ENCODE measurements around the gene DNAH1.
"Not testable (repeated sequence)": the region's sequence is repeated elsewhere in the genome, so short reads cannot be mapped to it uniquely, and the experiment has no call there.

Gene DNAH1

GRCh38 chr3:52315977-52316764 is at the start of gene DNAH1:
Gene DNAH1 (plus strand): TSS chr3:52316319. CDS start chr3:52322443, 6,124 bp downstream.
- no peak for DNase-seq

GRCh38 chr3:52268036-52268435 is 48.1 kb upstream of the DNAH1 start:
- DNase-seq = no peak

GRCh38 chr3:52269776-52270175 is 46.3 kb upstream of the DNAH1 start:
- DNase-seq = no peak

- DNase-seq = no peak
These were observed 45.8 kb upstream of the DNAH1 start for GRCh38 chr3:52270252-52270754.

GRCh38 chr3:52272172-52272571 is 43.9 kb upstream of the DNAH1 start:
- DNase-seq = not testable (repeated sequence)

DNA sequence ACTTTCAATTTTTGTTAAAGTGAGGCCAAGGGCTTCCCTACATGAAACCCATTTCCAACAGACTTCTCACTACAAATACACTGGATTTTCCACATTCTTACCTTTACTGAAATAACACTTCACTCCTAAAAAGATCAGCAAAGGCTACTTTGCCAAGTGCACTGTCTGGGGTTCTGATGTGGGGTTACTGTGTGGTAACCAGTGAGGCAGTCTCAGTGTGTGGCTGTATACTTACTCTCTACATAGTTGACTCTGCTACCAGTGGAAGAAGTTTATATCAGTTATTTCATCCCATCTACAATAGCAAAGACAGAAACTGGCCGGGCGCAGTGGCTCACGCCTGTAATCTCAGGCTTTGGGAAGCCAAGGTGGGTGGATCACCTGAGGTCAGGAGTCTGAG is 43.3 kb upstream of the DNAH1 start:
- no peak for DNase-seq

DNA sequence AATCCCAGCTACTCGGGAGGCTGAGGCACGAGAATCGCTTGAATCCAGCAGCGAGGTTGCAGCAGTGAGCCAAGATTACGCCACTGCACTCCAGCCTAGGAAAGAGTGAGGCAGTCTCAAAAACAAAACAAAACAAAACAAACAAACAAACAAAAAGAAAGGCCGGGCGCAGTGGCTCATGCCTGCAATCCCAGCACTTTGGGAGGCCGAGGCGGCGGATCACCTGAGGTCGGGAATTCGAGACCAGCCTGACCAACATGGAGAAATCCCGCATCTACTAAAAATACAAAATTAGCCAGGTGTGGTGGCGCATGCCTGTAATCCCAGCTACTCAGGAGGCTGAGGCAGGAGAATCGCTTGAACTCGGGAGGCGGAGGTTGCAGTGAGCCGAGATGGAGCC is 41.3 kb upstream of the DNAH1 start:
- not testable (repeated sequence) for DNase-seq

DNA sequence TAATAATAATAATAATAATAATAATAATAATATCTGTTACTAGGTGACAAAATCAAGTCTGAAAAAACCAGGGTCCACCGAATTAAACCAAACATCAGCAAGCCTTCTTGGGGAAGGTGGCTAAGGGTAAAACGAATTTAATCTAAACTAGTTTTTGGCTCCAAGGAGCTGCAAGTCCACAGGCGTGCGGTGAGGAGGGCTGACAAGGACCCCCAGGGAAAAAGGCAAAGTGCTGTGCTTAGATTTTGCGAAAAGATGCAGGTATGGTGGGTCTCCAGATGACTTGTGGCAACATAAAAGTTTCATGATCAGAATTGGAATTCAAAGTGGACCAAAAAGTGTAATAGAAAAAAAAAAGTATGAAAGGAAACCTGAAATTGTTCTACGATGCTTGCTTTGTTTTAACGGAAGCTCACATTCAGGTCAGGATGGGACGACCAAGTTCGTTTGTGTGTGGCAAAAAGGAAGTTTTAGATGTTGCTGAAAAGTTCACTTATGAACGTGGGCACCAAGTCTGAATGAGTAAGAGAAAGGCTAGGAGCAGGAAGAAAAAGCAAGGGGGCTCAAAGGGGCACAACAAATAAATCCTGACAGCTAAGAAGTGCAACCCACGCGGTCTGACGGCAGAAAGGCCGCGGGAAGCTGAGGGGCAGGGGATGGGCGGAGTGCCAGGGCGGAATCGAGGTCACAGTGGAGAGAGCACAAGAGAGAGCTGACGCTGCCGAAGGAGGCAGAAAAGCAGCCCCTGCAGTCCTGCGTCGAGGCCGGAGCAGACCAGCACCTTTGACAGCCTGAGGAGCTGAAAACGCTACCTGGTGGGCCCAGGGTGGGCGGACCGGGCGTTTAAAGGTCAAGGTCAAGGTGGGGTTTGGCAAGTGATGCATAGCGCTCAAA is 38.8 kb upstream of the DNAH1 start:
- no peak for DNase-seq

- peak; percentile 25 for DNase-seq
These were observed 38.1 kb upstream of the DNAH1 start for GRCh38 chr3:52277972-52278509.

GRCh38 chr3:52278510-52279069 is 37.5 kb upstream of the DNAH1 start, which contains the start of gene WDR82:
Gene WDR82 (minus strand): TSS chr3:52278649. CDS start chr3:52278361, 288 bp downstream.
- peak; percentile 70 for DNase-seq

GRCh38 chr3:52279596-52279995 is 36.5 kb upstream of the DNAH1 start:
- no peak for DNase-seq

- no peak for DNase-seq
These were observed 36.1 kb upstream of the DNAH1 start for GRCh38 chr3:52280050-52280461.

DNA sequence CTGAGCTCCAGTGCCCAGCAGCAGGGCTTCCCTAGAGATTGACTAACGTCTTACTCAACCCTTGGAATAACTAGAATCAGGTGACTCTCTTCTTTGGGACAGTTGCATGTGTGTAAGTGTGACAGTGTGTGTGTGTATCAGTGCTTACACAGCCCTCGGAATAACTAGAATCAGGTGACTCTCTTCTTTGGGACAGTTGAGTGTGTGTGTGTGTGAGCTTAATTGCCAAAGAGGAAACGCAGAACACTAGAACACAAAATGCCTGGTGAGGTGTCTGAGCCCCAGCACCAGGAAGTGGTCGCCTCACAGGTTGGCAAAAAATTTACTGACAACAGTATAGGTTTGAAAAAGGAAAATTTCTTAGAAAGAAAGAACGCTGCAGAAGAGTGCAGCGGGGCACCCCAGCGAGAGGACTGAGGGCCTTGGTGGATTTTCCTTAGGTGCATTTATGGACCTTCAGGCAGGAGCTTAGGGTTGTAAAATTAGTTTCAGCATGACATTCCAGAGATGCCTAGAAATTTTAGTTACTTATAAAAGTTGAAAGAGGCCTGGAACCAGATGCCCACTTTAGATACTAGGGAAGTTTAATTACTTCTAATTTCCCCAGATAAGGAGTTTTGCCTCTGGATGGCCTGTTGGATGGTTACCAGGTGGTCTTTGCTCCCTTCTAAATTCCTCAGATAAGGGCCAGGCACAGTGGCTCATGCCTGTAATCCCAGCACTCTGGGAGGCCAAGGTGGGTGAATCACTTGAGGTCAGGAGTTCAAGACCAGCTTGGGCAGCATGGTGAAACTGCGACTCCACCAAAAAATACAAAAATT is 33.9 kb upstream of the DNAH1 start:
- DNase-seq = no peak

GRCh38 chr3:52283306-52283705 is 32.8 kb upstream of the DNAH1 start:
- DNase-seq = no peak

DNA sequence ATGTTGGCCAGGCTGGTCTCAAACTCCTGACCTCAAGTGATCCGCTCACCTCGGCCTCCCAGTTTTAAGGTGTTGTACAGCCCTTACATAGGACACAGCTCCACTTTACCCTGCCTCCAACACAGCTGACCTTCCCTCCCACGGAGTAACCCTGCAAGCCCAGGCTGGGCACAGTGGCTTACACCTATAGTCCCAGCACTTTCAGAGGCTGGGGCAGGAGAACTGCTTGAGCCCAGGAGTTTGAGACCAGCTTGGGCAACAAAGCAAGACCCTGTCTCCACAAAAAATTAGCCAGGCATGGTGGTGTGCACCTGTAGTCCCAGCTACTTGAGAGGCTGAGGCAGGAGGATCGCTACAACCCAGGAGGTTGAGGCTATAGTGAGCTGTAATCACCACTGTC is 32.1 kb upstream of the DNAH1 start:
- not testable (repeated sequence) for DNase-seq

GRCh38 chr3:52286777-52287110 is 29.4 kb upstream of the DNAH1 start:
- no peak for DNase-seq

DNA sequence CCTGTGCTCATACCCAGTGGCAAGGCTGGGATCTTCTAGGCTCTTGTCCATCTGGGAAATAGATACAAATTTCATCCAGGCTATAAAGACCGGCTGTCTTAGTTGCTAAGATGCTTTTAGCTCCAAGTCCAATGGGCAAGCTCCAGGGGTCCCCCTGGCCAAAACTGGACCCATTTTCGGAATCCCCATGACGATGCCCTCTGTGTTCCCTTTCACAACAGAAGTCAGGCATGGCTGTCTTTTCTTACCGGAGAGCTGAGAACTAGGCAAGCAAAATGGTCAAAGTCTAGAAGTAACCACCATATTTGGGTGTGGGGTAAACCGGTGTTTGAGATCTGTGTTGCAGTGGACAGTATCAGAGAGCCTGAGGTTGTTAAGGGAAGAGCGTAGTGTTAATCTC is 27.4 kb upstream of the DNAH1 start:
- DNase-seq = no peak

DNA sequence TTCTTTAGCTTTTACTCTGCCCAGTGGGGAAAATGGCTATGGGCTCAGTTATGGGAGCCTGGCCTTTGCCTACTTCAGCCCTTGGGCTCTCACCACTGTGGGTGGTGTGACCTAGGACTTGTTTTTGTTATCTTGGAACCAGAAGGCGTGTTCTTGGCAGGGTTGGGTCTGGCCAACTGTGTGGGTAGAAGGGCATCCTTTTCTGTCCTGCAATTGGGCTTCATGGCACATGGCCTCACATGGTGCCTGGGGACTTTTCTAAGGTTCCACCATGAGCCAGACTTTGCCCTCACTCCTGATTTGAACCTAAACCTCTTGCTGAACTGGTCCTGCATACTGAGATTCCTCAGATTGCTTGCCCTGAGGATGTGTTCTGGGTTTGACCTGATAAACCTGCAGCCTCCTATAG is 26.8 kb upstream of the DNAH1 start:
- DNase-seq = no peak

DNA sequence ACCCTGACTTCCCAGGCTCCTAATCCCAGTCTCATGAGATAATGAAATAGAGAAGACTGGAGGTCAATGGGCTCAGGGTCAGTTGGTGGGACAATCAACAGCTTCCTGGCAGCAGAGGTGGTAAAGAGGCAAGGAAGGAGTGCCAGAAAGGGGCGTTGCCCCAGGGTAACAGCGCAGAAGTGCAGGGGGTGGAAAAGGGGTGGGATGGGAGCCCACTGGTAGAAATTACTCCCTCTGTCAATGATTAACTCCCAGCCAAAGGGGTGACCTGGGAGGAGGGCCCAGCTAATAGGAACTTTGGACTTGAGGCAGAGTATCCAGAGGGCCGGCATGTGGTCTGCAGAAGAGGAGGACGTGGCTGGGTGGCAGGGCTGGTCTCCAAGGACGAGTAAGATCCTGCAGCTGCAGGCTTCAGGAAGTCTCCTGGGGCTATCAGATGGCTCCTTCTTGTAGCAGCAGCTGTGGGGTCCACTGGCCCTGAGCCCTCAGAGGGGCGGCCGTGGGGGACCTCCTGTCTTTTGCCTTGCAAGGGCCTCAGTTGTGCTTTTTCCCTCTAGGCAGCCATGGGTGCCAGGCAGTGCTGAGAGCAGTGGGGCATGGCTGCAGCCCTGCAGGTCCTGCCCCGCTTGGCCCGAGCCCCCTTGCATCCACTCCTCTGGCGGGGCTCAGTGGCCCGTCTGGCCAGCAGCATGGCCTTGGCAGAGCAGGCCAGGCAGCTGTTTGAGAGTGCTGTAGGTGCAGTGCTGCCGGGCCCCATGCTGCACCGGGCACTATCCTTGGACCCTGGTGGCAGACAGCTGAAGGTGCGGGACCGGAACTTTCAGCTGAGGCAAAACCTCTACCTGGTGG is 26.1 kb upstream of the DNAH1 start:
- DNase-seq = no peak

- DNase-seq = no peak
These were observed 25.3 kb upstream of the DNAH1 start for GRCh38 chr3:52290596-52291507.

Measured in SHP77 treated with DMSO at 0.1 percent for 48 hours (cell line).